RWPE2 (cell line): ENCODE measurements around the gene SIL1.

Experiments used
- ATAC-seq: fragments of 200-7000 bp; cut with Tn5 transposase; 3 replicates; pipeline ENCODE4 v1.9.1; 2021; ENCODE audit warnings: low read depth
- DNase-seq: peaks from one replicate; pipeline ENCODE4 v3.0.0-alpha.2; 2020; ENCODE audit warnings: low spot score
- H3K27ac ChIP-seq: fragments of 450-650 bp; 2 replicates; pipeline ENCODE4 v1.5.1; 2017; ENCODE audit warnings: mild to moderate bottlenecking; ENCODE audit not compliant: poor library complexity, severe bottlenecking
- H3K27me3 ChIP-seq: fragments of 250-450 bp; sonication (Bioruptor Pico); 2 replicates; pipeline ENCODE4 v1.5.1; 2021; ENCODE audit warnings: mild to moderate bottlenecking, moderate library complexity; ENCODE audit not compliant: insufficient read depth, poor library complexity, severe bottlenecking
- H3K36me3 ChIP-seq: fragments of 250-450 bp; sonication (Bioruptor Pico); 2 replicates; pipeline ENCODE4 v1.5.1; 2020; ENCODE audit warnings: low read depth, mild to moderate bottlenecking, moderate library complexity
- H3K4me1 ChIP-seq: fragments of 250-450 bp; sonication (Bioruptor Pico); 2 replicates; pipeline ENCODE4 v1.5.1; 2021; ENCODE audit warnings: mild to moderate bottlenecking, moderate library complexity; ENCODE audit not compliant: insufficient read depth, poor library complexity, severe bottlenecking
- H3K4me3 ChIP-seq: fragments of 250-450 bp; sonication (Bioruptor Pico); 2 replicates; pipeline ENCODE4 v1.5.1; 2021; ENCODE audit warnings: mild to moderate bottlenecking, moderate library complexity; ENCODE audit not compliant: severe bottlenecking
- H3K9me3 ChIP-seq: fragments of 250-450 bp; sonication (Bioruptor Pico); 2 replicates; pipeline ENCODE4 v1.5.1; 2021; ENCODE audit warnings: mild to moderate bottlenecking, moderate library complexity; ENCODE audit not compliant: severe bottlenecking
- TF ChIP-seq, protein P1 (sequence below): fragments of 450-650 bp; IDR thresholded peaks from one replicate; pipeline ENCODE4 v1.5.1; 2017; ENCODE audit warnings: mild to moderate bottlenecking, moderate library complexity; ENCODE audit not compliant: poor library complexity, severe bottlenecking

The SIL1 gene

DNA sequence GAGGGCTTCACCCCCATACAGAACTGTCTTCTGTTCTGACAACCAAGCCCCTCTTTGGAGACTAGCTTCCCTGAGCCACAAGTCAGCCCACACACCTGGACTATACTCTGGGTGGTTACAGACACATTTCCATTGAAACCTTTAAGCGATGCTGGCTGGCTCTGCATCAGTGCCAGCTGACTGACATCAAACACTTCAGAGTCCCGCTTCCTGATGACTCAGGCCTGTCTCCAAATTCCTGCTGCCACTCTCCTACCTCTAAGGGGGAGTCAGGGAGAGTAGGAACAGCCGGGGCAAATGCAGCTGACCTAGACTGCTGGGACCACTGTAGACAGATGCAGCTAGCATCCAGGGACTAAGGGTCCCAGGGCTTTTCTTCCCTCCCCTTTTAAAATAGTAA lies 59.4 kb downstream of the SIL1 start:
- TF ChIP-seq, protein P1, sequence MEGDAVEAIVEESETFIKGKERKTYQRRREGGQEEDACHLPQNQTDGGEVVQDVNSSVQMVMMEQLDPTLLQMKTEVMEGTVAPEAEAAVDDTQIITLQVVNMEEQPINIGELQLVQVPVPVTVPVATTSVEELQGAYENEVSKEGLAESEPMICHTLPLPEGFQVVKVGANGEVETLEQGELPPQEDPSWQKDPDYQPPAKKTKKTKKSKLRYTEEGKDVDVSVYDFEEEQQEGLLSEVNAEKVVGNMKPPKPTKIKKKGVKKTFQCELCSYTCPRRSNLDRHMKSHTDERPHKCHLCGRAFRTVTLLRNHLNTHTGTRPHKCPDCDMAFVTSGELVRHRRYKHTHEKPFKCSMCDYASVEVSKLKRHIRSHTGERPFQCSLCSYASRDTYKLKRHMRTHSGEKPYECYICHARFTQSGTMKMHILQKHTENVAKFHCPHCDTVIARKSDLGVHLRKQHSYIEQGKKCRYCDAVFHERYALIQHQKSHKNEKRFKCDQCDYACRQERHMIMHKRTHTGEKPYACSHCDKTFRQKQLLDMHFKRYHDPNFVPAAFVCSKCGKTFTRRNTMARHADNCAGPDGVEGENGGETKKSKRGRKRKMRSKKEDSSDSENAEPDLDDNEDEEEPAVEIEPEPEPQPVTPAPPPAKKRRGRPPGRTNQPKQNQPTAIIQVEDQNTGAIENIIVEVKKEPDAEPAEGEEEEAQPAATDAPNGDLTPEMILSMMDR, result no peak
- no peaks in the 10 kb centered on the region for H3K4me1 ChIP-seq
- H3K4me3 ChIP-seq, result no peak overlapping the region
- H3K27ac ChIP-seq, result no peak overlapping the region
- ATAC-seq (peak; percentile 89), DNase-seq (no peak)
- no peaks in the 10 kb centered on the region for H3K27me3 ChIP-seq
- H3K9me3 ChIP-seq, result no peaks in the 10 kb centered on the region
- no peaks in the 10 kb centered on the region for H3K36me3 ChIP-seq

DNA sequence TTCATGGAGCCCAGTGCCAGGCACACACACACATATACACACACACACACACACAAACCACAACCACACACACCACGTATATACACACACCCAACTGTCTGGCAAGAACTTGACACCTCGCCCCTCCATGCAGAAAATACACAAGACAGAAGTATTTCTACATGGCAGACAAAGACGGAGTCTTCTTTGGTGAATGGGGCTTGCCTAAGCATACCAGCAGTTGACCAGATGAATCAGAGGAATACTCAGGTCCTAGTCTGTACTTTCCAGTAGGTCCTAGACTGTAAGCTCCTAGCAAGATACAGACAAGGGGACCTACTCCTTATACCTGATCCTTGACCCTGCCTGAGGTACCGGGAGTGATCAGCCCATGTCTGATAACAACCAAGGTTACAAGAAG lies 60.1 kb downstream of the SIL1 start:
- no peaks in the 10 kb centered on the region for H3K36me3 ChIP-seq
- no peaks in the 10 kb centered on the region for H3K27me3 ChIP-seq
- no peak overlapping the region for H3K27ac ChIP-seq
- H3K4me3 ChIP-seq, result no peak overlapping the region
- no peaks in the 10 kb centered on the region for H3K4me1 ChIP-seq
- no peaks in the 10 kb centered on the region for H3K9me3 ChIP-seq
- TF ChIP-seq, protein P1, result no peak
- no peak for DNase-seq
- no peak for ATAC-seq

DNA sequence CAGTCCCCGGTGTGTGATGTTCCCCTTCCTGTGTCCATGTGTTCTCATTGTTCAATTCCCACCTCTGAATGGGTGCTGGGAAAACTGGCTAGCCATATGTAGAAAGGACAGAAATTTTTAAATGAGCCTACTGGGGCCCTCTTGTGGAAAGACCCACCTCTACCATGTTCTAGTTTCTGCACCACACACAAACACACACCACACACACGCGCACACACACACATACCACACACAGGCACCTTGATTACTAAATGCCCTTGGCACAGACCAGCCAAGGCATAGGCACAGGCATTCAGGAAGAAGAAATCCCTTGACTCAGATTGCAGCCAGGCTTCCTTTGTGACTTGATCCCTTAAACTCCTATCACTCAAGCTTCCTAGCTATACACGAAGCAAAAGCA lies 60.5 kb downstream of the SIL1 start:
- no peak for ATAC-seq

DNA sequence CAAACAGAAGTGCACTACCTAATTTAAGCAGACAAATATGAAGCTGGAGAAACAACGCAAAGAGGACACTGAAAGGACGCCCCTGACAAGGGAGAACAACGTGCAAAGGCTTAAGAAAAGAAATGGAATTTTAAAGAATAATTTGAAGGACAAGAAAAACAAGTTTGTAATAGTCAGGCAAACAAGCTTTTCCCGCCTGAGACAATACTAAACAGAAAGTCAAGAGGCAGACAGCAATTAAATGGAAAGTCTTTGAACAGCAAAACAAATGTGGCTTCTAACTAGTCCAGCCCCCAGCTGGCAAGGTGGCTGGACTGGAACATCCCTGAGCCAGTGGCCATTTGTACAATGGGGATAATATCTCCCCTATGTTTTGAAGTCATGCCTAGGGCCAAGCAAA lies 63.3 kb downstream of the SIL1 start:
- TF ChIP-seq, protein P1, result no peak
- Histone ChIP-seq H3K36me3 (no peaks in the 10 kb centered on the region), H3K4me1 (no peaks in the 10 kb centered on the region), H3K27me3 (no peaks in the 10 kb centered on the region), H3K27ac (no peak overlapping the region), H3K9me3 (no peaks in the 10 kb centered on the region), H3K4me3 (no peak overlapping the region)
- ATAC-seq (no peak), DNase-seq (no peak)

More for the DNA sequence above, 60.5 kb downstream of the SIL1 start:
- Histone ChIP-seq H3K36me3 (no peaks in the 10 kb centered on the region), H3K4me1 (no peaks in the 10 kb centered on the region), H3K27ac (no peak overlapping the region), H3K9me3 (no peaks in the 10 kb centered on the region), H3K27me3 (no peaks in the 10 kb centered on the region), H3K4me3 (no peak overlapping the region)
- no peak for DNase-seq
- TF ChIP-seq, protein P1, result peak; percentile 15

DNA sequence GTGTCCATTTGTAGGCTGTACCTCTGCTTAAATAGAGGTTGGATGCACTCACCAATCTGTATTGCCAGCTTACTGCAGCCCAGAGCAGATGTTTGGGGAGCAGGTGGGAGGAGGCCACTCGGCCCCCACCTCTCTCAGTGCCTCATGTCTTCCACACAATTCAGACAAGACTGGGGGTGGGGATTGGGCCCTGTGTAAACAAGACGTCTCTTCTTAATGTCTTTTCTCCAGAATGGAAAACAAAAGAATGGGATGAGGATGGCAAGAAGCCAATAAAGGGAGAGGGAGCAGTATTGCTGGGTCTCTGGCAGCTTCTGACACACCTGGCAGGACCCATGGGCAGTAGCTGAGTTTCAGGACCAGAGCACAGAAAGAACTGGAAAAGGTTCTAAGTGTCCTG lies 64.9 kb downstream of the SIL1 start:
- no peaks in the 10 kb centered on the region for H3K36me3 ChIP-seq
- no peak overlapping the region for H3K4me3 ChIP-seq
- no peak for DNase-seq
- no peak for ATAC-seq
- no peak overlapping the region for H3K27ac ChIP-seq
- TF ChIP-seq, protein P1, result no peak
- no peaks in the 10 kb centered on the region for H3K27me3 ChIP-seq
- no peaks in the 10 kb centered on the region for H3K9me3 ChIP-seq
- H3K4me1 ChIP-seq, result no peaks in the 10 kb centered on the region
